ENCODE results near the gene TMEM121. TPM values are rescaled to one million over a fixed set of nuclear protein-coding genes. Genes with fewer than 3 reads are reported as not detected.
A peak's percentile ranks its signal among the peaks of the same experiment; 100 is the strongest.

TMEM121 gene
- total and polyA plus RNA-seq, 8 donors: 0.93 to 8.2 (median 2.0) TPM; not detected in 1

DNA sequence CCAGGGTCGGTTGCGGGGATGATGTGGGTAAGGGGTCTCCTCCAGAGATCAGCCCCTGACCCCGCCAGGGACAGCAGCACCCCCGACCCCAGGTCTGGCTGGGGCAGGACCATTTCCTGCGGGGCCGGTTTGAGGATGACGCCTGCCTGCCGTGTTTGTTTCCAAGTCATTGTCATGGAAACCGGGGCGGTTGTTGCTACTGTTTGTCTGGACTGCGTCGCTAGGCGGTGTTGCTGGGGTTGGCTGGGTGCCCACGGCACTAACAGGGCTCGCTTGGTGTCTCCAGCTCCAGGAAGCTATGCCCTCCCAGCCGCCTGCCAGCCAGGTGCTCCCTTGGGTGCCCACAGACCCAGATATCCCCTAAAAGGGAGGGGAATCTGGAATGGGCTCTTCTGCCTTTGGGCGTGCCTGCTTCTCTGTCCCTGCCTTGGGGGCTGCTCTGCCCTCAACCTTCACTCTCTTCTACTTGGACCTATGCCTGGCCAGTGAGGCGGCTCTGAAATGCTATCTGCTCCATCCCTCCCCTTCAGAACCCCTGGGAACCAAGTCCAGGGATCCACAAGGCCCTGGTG lies 44.4 kb upstream of the TMEM121 start:
- Histone ChIP-seq H3K27ac (peak overlapping the region; percentile 89 to 95 (median 92)), H3K36me3 (peaks cover 0 to 18% (median 4%) of the 10 kb centered on the region in 4 donors), H3K27me3 (peaks cover 0 to 64% (median 19%) of the 10 kb centered on the region in 3 donors), H3K4me3 (peak overlapping the region; percentile 29 to 42 (median 39)), H3K4me1 (peaks cover 60 to 95% (median 81%) of the 10 kb centered on the region in 4 donors), H3K9me3 (no peaks in the 10 kb centered on the region)
- WGBS, 5 donors: 0 to 1% (median 1%) methylated on average over 10 to 18 of the region's 18 CpGs
- DNase-seq: peak; percentile 93 to 99
- TF ChIP-seq EP300 (IDR thresholded peaks at IDR 0.05): no peak
- TF ChIP-seq, protein P1, sequence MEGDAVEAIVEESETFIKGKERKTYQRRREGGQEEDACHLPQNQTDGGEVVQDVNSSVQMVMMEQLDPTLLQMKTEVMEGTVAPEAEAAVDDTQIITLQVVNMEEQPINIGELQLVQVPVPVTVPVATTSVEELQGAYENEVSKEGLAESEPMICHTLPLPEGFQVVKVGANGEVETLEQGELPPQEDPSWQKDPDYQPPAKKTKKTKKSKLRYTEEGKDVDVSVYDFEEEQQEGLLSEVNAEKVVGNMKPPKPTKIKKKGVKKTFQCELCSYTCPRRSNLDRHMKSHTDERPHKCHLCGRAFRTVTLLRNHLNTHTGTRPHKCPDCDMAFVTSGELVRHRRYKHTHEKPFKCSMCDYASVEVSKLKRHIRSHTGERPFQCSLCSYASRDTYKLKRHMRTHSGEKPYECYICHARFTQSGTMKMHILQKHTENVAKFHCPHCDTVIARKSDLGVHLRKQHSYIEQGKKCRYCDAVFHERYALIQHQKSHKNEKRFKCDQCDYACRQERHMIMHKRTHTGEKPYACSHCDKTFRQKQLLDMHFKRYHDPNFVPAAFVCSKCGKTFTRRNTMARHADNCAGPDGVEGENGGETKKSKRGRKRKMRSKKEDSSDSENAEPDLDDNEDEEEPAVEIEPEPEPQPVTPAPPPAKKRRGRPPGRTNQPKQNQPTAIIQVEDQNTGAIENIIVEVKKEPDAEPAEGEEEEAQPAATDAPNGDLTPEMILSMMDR (IDR thresholded peaks at IDR 0.05): peak in 1 of 7 experiments; percentile 13
- TF ChIP-seq POLR2AphosphoS5 (IDR thresholded peaks at IDR 0.05): peak; percentile 33 to 75 (median 38)
- intact Hi-C loops (cut with DNase I; ENCODE audit: low total_unique reads): no loop called here

DNA sequence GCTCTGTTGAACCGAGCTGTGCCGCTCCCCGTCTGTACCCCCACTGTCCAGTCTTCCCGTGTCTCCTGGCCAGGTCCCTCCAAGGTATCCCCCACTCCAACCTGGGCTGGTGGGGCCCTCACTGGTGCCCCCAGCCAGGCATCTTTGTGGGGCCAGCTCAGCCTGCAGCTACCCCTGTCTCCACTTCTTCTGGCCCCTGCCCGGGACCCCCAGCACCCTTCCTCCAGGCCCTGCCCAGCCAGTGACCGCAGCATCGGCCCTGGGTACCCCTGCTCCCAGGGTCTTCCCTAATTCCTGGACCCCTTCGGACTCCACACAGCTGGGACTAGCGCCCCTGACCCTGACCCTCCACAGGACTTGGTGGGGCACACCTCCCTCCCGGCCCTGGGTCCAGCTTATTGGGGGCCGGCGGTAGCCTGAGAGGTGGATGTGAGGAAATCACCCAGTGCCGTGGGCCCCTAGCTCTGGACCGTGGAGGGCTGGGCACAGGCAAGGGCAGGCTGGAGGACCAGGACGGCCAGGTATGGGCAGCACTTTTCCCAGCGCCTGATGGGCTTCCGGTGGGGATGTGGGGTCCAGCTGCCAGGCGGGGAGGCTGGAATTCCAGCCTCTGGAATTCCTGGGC lies 43.8 kb upstream of the TMEM121 start:
- Histone ChIP-seq H3K36me3 (peaks cover 0 to 18% (median 4%) of the 10 kb centered on the region in 4 donors), H3K4me3 (peak overlapping the region in 1 of 4 donors; percentile 41), H3K27me3 (peaks cover 0 to 65% (median 23%) of the 10 kb centered on the region in 3 donors), H3K27ac (peak overlapping the region; percentile 48 to 95 (median 91)), H3K9me3 (no peaks in the 10 kb centered on the region), H3K4me1 (peaks cover 62 to 97% (median 82%) of the 10 kb centered on the region in 4 donors)
- DNase-seq: no peak
- intact Hi-C loops (cut with DNase I; ENCODE audit: low total_unique reads): no loop called here
- 55 to 72% (median 71%) methylated on average over 13 to 18 of the region's 18 CpGs for WGBS, 5 donors
- TF ChIP-seq, protein P1 (IDR thresholded peaks at IDR 0.05): no peak
- TF ChIP-seq EP300 (IDR thresholded peaks at IDR 0.05): no peak

DNA sequence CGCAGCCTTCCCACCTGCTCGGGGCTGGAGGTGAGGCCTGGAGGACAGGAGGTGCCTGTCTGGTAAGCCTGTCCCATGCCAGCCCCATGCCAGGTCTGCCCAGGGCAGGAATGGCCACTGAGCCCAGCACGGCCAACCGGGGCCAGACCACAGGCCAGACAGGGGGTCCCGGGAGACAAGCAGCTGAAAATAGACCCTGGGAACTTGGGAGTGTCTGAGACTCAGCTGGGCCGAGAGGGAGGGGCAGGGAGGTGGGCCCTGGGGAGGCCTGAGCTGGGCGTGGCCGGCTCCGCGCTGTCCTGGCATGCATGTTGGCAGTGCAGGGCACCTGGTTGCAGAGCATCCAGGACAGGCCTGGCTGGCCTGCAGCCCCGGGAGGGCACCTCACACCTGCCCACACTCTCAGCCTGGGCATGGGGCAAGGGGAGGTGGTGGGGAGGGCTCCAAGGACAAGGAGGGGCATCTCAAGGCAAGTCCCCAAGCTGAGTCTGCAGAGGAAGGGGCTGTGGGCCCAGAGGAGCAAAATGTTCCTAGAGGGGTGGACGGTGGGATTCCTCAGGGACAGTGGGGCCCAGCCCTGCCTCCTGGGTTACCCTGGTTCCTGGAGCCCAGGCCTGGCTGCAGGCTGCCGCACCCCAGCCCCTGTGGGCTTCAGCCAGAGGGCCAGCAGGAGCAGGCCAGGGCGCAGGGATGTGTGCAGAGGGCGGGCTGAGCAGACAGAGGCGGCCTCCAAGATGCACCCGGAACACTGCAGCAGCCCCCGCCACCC lies 42.9 kb upstream of the TMEM121 start:
- H3K9me3 ChIP-seq: no peaks in the 10 kb centered on the region
- H3K4me3 ChIP-seq: no peak overlapping the region
- peak in 1 of 2 donors; percentile 71 for DNase-seq
- peaks cover 0 to 65% (median 15%) of the 10 kb centered on the region in 3 donors for H3K27me3 ChIP-seq
- TF ChIP-seq POLR2A (IDR thresholded peaks at IDR 0.05) (no peak), EP300 (IDR thresholded peaks at IDR 0.05) (no peak)
- TF ChIP-seq, protein P1 (IDR thresholded peaks at IDR 0.05): no peak
- 46 to 85% (median 55%) methylated on average over 14 to 18 of the region's 18 CpGs for WGBS, 5 donors
- peaks cover 0 to 14% (median 4%) of the 10 kb centered on the region in 4 donors for H3K36me3 ChIP-seq
- H3K4me1 ChIP-seq: peaks cover 71 to 98% (median 83%) of the 10 kb centered on the region in 4 donors
- peak overlapping the region; percentile 48 to 95 (median 91) for H3K27ac ChIP-seq
- intact Hi-C loops (cut with DNase I; ENCODE audit: low total_unique reads): no loop called here
